GM21423 (cell line): ENCODE results near the gene CCDC88B.
"Not testable (repeated sequence)": the region's sequence is repeated elsewhere in the genome, so short reads cannot be mapped to it uniquely, and the experiment has no call there.

Experiments used
- ATAC-seq: cut with Tn5 transposase; IDR thresholded peaks from one replicate; pipeline ENCODE4 v1.9.1; 2021; ENCODE audit warnings: mild to moderate bottlenecking, moderate library complexity; ENCODE audit not compliant: unreplicated experiment

The CCDC88B gene

GRCh38 chr11:64318766-64319761 lies 20.9 kb upstream of the CCDC88B start:
- no peak for ATAC-seq

- ATAC-seq: no peak
Observed at GRCh38 chr11:64320556-64320955, 19.4 kb upstream of the CCDC88B start.

- ATAC-seq: no peak
Observed at GRCh38 chr11:64321026-64321425, 19.0 kb upstream of the CCDC88B start.

GRCh38 chr11:64321533-64321932 lies 18.5 kb upstream of the CCDC88B start:
- no peak for ATAC-seq

GRCh38 chr11:64322925-64323260 lies 17.1 kb upstream of the CCDC88B start:
- no peak for ATAC-seq

- no peak for ATAC-seq
Observed at GRCh38 chr11:64323373-64323772, 16.6 kb upstream of the CCDC88B start.

GRCh38 chr11:64323984-64324383 lies 16.0 kb upstream of the CCDC88B start:
- ATAC-seq: not testable (repeated sequence)

GRCh38 chr11:64324692-64325469 lies 15.1 kb upstream of the CCDC88B start:
- ATAC-seq: no peak

GRCh38 chr11:64327375-64327774 lies 12.6 kb upstream of the CCDC88B start:
- no peak for ATAC-seq

GRCh38 chr11:64327993-64328392 lies 12.0 kb upstream of the CCDC88B start:
- ATAC-seq: no peak

- no peak for ATAC-seq
Observed at GRCh38 chr11:64330888-64331287, 9.1 kb upstream of the CCDC88B start.

- ATAC-seq: peak; percentile 41
Observed at GRCh38 chr11:64331569-64332371, 8.2 kb upstream of the CCDC88B start.

GRCh38 chr11:64333556-64333955 lies 6.4 kb upstream of the CCDC88B start:
- no peak for ATAC-seq

GRCh38 chr11:64334764-64335735 lies 5.0 kb upstream of the CCDC88B start:
- ATAC-seq: peak; percentile 76

GRCh38 chr11:64337538-64338249 lies 2.3 kb upstream of the CCDC88B start:
- no peak for ATAC-seq

- no peak for ATAC-seq
Observed at GRCh38 chr11:64338716-64339115, 1.3 kb upstream of the CCDC88B start.

- no peak for ATAC-seq
Observed at GRCh38 chr11:64339286-64339685, 718 bp upstream of the CCDC88B start.

- ATAC-seq: no peak
Observed at GRCh38 chr11:64340671-64341335, 799 bp downstream of the CCDC88B start.

- no peak for ATAC-seq
Observed at GRCh38 chr11:64341429-64341828, 1.4 kb downstream of the CCDC88B start.
